ENCODE data around the gene PIGN. TPM values are rescaled to one million over a fixed set of nuclear protein-coding genes. Genes with fewer than 3 reads are reported as not detected.

The PIGN gene, protein sequence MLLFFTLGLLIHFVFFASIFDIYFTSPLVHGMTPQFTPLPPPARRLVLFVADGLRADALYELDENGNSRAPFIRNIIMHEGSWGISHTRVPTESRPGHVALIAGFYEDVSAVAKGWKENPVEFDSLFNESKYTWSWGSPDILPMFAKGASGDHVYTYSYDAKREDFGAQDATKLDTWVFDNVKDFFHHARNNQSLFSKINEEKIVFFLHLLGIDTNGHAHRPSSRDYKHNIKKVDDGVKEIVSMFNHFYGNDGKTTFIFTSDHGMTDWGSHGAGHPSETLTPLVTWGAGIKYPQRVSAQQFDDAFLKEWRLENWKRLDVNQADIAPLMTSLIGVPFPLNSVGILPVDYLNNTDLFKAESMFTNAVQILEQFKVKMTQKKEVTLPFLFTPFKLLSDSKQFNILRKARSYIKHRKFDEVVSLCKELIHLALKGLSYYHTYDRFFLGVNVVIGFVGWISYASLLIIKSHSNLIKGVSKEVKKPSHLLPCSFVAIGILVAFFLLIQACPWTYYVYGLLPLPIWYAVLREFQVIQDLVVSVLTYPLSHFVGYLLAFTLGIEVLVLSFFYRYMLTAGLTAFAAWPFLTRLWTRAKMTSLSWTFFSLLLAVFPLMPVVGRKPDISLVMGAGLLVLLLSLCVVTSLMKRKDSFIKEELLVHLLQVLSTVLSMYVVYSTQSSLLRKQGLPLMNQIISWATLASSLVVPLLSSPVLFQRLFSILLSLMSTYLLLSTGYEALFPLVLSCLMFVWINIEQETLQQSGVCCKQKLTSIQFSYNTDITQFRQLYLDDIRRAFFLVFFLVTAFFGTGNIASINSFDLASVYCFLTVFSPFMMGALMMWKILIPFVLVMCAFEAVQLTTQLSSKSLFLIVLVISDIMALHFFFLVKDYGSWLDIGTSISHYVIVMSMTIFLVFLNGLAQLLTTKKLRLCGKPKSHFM
- total RNA-seq: 10 to 100 TPM; 26.1 to 48.8 (median 34.6) TPM

GRCh38 chr18:62186774-62187542 is at the start of gene PIGN, which contains the start of gene RELCH:
Gene PIGN, minus strand, starts transcription at chr18:62187056. Its CDS starts 25,703 bp downstream, at chr18:62161353.
Gene RELCH, plus strand, starts transcription at chr18:62187255. Its CDS starts 251 bp downstream, at chr18:62187506.
- Histone ChIP-seq H3K4me3 (peak within 1 kb of the TSS; percentile 84 to 94 (median 92)), H3K36me3 (no peaks in the 10 kb centered on the region), H3K9me3 (no peaks in the 10 kb centered on the region), H3K27me3 (no peaks in the 10 kb centered on the region), H3K4me1 (peaks cover 0 to 71% (median 18%) of the 10 kb centered on the region in 3 donors), H3K27ac (peak within 1 kb of the TSS; percentile 86 to 93 (median 90))
- TF ChIP-seq CTCF (IDR thresholded peaks at IDR 0.05) (no peak), POLR2A (IDR thresholded peaks at IDR 0.05) (peak in 3 of 4 donors; percentile 64 to 91 (median 85))
- DNase-seq: peak; percentile 87
- intact Hi-C loops (cut with DNase I): no loop called here
- 0% methylated on average over 6 to 11 of the region's 55 CpGs for WGBS, 2 donors

- H3K9me3 ChIP-seq: no peaks in the 10 kb centered on the region
- no peak for DNase-seq
- whole genome bisulfite sequencing, 2 donors: 91 to 96% methylated on average over 1 of the region's 1 CpG
Observed at GRCh38 chr18:62236252-62236651, 49.4 kb upstream of the PIGN start.

DNA sequence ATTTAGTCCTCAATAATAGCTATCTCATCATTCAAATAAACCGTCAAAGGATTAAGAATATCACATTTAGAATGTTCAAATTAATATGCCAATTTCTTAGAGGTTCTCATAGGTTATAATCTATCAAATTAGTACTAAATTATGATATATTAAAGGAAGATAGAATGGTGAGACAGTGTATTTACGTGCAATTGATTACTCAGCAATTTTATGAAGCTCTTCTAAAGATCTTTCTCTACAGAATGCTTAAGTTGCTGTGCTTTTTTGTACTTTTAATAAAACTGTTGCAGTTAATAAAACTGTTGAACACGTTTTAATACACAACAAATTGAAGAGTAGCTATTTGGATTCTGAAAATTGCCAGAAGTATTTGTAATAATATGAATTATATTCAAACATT is 39.2 kb upstream of the PIGN start:
- TF ChIP-seq POLR2A (IDR thresholded peaks at IDR 0.05): no peak
- no peak for TF ChIP-seq CTCF (IDR thresholded peaks at IDR 0.05)
- Histone ChIP-seq H3K4me1 (no peaks in the 10 kb centered on the region), H3K27ac (no peak overlapping the region), H3K27me3 (no peaks in the 10 kb centered on the region), H3K9me3 (peaks cover 0 to 9% (median 7%) of the 10 kb centered on the region in 3 donors), H3K36me3 (peaks cover 0 to 99% (median 10%) of the 10 kb centered on the region in 3 donors), H3K4me3 (no peak overlapping the region)
- no peak for DNase-seq
- intact Hi-C loops (cut with DNase I): no loop called here
- 92 to 93% methylated on average over 3 of the region's 3 CpGs for WGBS, 2 donors

More at GRCh38 chr18:62236252-62236651, 49.4 kb upstream of the PIGN start:
- Histone ChIP-seq H3K36me3 (peaks cover 0 to 85% (median 4%) of the 10 kb centered on the region in 3 donors), H3K4me3 (no peak overlapping the region), H3K4me1 (no peaks in the 10 kb centered on the region), H3K27me3 (no peaks in the 10 kb centered on the region), H3K27ac (no peak overlapping the region)
- intact Hi-C loops (cut with DNase I): no loop called here
- TF ChIP-seq CTCF (IDR thresholded peaks at IDR 0.05): no peak

DNA sequence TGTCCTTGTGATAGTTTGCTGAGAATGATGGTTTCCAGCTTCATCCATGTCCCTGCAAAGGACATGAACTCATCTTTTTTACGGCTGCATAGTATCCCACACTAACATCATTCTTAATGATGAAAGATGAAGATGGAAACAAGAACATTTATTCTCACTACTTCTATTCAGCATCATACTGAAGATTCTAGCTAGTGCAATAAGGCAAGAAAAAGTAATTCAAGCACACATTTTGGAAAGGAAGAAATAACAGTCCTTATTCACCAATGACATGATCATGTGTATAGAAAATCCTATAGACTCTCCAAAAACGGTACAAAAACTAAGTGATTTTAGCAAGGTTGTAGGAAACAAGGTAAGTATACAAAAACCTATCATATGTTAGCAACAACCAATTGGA is 37.4 kb upstream of the PIGN start:
- H3K9me3 ChIP-seq: peaks cover 0 to 9% (median 7%) of the 10 kb centered on the region in 3 donors
- 98 to 100% methylated on average over 2 of the region's 2 CpGs for WGBS, 2 donors

More for the DNA sequence above, 37.4 kb upstream of the PIGN start:
- TF ChIP-seq CTCF (IDR thresholded peaks at IDR 0.05) (no peak), POLR2A (IDR thresholded peaks at IDR 0.05) (no peak)
- Histone ChIP-seq H3K4me1 (no peaks in the 10 kb centered on the region), H3K27ac (no peak overlapping the region), H3K27me3 (no peaks in the 10 kb centered on the region), H3K36me3 (peaks cover 0 to 82% (median 10%) of the 10 kb centered on the region in 3 donors), H3K4me3 (no peak overlapping the region)
- intact Hi-C loops (cut with DNase I): no loop called here
- no peak for DNase-seq

All from esophagus squamous epithelium (tissue), 5 donors.